Endothelial cell of umbilical vein (primary cell): Measurements from ENCODE around the gene H2BK1.

Experiments used
- CTCF ChIP-seq, 2 donors: IDR thresholded peaks; 1 replicate in 1 of 2; 2 replicates in 1 of 2; pipeline ENCODE4 v1.5.1; 2011; ENCODE audit warnings: low read length in 2 of 2, mild to moderate bottlenecking in 2 of 2, moderate library complexity in 2 of 2, control low read depth in 1 of 2, inconsistent platforms in 1 of 2, low read depth in 1 of 2; ENCODE audit not compliant: insufficient read depth in 1 of 2; ENCODE audit errors: extremely low read depth in 1 of 2
- EZH2 ChIP-seq: IDR thresholded peaks from 2 replicates; pipeline ENCODE4 v1.6.1; 2012; ENCODE audit warnings: borderline replicate concordance, low read depth, mild to moderate bottlenecking, moderate library complexity, low read length, inconsistent platforms; ENCODE audit not compliant: severe bottlenecking
- MYC ChIP-seq: IDR thresholded peaks from one replicate; pipeline ENCODE4 v1.6.1; 2011; ENCODE audit warnings: mild to moderate bottlenecking, low read depth, low read length
- POLR2A ChIP-seq: IDR thresholded peaks from 2 replicates; pipeline ENCODE4 v1.6.1; 2012; ENCODE audit warnings: low read depth, mild to moderate bottlenecking, control low read depth, low read length

DNA sequence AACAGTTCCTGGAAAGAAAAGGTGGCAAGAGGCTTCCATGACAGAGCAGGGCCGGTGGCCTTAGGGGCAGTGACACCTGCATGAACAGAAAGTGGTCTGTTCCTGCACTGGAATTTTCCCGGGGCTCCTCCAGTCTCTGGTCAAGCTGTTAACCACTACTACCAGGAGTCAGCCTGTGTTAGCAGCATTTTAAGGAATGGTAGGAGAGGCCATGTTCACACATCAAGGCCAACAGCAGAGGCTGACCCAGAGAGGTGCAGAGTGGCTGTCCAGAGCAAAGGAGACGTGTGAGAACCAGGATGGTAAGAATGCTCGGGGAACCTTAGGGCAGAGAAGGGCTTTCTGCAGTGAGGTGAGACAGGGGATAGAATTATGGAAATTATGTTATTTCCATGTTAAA is 8.5 kb downstream of the H2BK1 start:
- no peak for TF ChIP-seq MYC
- no peak for TF ChIP-seq CTCF (IDR thresholded peaks at IDR 0.05; ENCODE audit: extremely low read depth in 1 of 2, insufficient read depth in 1 of 2, low read depth in 1 of 2, low read length in 2 of 2)
- no peak for TF ChIP-seq EZH2
- TF ChIP-seq POLR2A, result no peak
